AG09309 (cell line): ENCODE measurements around the gene GLIS2.

Experiments
- DNase-seq: peaks from one replicate; pipeline ENCODE4 v3.0.0-alpha.2; 2010; ENCODE audit warnings: low read depth
- H3K4me3 ChIP-seq: 2 replicates; pipeline ENCODE4 v1.5.1; 2011; ENCODE audit warnings: mild to moderate bottlenecking, low read depth, low read length, moderate library complexity; ENCODE audit not compliant: control insufficient read depth
- TF ChIP-seq, protein P1 (sequence below): IDR thresholded peaks from 2 replicates; pipeline ENCODE4 v1.5.1; 2011; ENCODE audit warnings: mild to moderate bottlenecking, low read depth, low read length, inconsistent platforms; ENCODE audit not compliant: insufficient read depth, control insufficient read depth; ENCODE audit errors: missing control alignments

The GLIS2 gene

GRCh38 chr16:4315186-4316107 lies at the start of gene GLIS2:
Gene GLIS2 (plus strand): TSS chr16:4316067. CDS start chr16:4332281, 16,214 bp downstream.
- H3K4me3 ChIP-seq = peak within 1 kb of the TSS; percentile 84
- no peak for DNase-seq
- TF ChIP-seq, protein P1, sequence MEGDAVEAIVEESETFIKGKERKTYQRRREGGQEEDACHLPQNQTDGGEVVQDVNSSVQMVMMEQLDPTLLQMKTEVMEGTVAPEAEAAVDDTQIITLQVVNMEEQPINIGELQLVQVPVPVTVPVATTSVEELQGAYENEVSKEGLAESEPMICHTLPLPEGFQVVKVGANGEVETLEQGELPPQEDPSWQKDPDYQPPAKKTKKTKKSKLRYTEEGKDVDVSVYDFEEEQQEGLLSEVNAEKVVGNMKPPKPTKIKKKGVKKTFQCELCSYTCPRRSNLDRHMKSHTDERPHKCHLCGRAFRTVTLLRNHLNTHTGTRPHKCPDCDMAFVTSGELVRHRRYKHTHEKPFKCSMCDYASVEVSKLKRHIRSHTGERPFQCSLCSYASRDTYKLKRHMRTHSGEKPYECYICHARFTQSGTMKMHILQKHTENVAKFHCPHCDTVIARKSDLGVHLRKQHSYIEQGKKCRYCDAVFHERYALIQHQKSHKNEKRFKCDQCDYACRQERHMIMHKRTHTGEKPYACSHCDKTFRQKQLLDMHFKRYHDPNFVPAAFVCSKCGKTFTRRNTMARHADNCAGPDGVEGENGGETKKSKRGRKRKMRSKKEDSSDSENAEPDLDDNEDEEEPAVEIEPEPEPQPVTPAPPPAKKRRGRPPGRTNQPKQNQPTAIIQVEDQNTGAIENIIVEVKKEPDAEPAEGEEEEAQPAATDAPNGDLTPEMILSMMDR = no peak

DNA sequence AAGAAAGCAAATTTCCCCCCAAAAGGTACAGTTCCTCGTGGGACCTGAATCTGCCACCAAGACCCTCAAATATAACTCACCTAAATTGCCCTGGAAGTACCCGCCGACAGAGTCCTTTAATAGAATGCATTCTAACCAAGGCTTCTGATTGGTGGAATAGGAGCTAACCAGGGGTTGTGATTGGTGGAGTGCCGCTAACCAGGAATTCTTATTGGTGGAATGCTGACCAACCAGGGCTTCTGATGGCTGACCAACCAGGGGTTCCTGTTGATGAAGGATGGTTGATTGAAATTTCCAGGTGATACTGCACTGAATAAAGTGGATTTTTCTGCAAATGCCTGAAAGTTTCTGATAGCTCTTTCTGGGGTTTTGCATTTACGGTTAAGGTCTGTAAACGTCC lies 49.5 kb upstream of the GLIS2 start:
- H3K4me3 ChIP-seq = no peak overlapping the region
- TF ChIP-seq, protein P1 = no peak
- DNase-seq = no peak

- no peak overlapping the region for H3K4me3 ChIP-seq
- TF ChIP-seq, protein P1 = no peak
- DNase-seq = no peak
Measured at GRCh38 chr16:4270091-4270490, 45.8 kb upstream of the GLIS2 start.

DNA sequence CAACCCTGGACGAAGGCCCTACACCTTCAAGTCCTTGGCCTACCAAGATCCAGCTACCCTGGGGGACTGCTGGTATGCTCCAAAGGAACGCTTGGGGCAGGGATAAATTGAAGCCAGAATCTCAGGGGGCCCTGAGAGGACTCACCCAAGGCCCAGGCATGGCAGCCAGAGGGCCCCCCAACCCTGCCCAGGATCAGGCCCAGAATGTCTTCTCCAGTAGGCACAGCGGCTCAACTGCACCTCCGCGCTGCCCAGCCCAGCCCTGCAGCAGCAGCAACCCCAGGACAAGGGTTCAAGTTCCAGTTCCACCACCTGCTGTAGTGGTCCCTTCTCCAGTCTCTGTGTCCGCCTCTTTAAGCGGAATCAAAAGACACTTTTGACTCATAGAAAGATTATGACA lies 45.3 kb upstream of the GLIS2 start:
- TF ChIP-seq, protein P1 = no peak
- DNase-seq = no peak
- H3K4me3 ChIP-seq = no peak overlapping the region

DNA sequence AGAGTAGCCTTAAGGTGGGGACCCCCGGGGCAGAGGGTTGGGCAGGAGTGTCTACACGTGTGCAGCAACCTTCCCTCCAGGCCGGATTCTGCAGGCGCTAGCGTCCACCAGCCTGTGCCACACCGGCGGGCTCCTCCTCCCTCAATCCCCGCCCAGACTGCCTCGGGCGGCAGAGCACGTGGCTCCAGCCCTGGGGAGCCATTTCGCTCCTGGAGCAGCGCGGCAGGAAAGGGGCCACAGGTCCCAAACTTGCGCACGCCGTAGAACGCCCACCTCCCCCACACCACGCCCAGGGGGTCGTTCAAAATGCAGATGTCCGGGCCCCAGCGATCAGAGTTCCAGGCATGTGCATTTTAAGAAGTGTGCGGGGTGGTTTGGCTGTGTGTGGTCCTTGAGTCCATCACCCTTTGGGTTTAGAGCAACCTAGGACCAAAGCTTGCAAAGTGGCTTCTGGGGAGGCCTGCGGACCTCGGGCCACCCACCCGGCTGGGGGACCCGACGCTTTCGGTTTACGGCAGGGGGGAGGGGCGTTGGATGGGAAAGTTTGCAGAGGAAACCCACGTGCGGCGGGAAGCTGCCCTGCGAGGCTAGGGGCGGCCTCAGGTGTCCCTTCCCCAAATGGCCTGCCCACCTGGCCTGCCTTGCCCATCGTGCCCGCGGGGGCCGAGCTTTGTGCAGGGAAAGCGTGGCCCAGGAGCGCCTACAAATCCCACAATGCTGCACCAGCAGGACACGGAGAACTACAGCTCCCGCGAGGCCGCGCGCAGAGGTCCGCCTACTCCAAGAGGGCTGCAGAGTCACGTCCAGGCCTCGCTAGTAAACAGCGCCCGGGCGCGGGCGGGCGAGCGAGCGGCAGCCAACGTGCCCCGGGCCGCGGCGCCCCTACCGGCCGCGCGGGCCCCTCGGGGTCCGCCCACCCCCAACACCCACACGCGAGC lies 44.4 kb upstream of the GLIS2 start:
- peak; percentile 59 for DNase-seq
- H3K4me3 ChIP-seq = peak overlapping the region; percentile 61
- TF ChIP-seq, protein P1 = no peak
